ENCODE results near the gene SPOP.
"Not testable (repeated sequence)": the region's sequence is repeated elsewhere in the genome, so short reads cannot be mapped to it uniquely, and the experiment has no call there.

SPOP gene

GRCh38 chr17:49695698-49696232, 17.9 kb upstream of the SPOP start:
- DNase-seq = no peak

- DNase-seq = peak; percentile 39 to 56 (median 51)
Measured at GRCh38 chr17:49694847-49695697, 17.2 kb upstream of the SPOP start.

GRCh38 chr17:49692751-49693150, 14.9 kb upstream of the SPOP start:
- DNase-seq = no peak

- DNase-seq = no peak
Measured at GRCh38 chr17:49691677-49692191, 13.8 kb upstream of the SPOP start.

- DNase-seq = no peak
Measured at GRCh38 chr17:49691086-49691676, 13.3 kb upstream of the SPOP start.

GRCh38 chr17:49690256-49690655, 12.4 kb upstream of the SPOP start:
- DNase-seq = no peak

- no peak for DNase-seq
Measured at GRCh38 chr17:49688848-49689247, 11.0 kb upstream of the SPOP start.

- peak in 2 of 5 experiments; percentile 19 to 71 for DNase-seq
Measured at GRCh38 chr17:49687878-49688491, 10.1 kb upstream of the SPOP start.

- no peak for DNase-seq
Measured at GRCh38 chr17:49681106-49681979, 3.4 kb upstream of the SPOP start.

- DNase-seq = no peak
Measured at GRCh38 chr17:49680314-49680713, 2.4 kb upstream of the SPOP start.

- peak; percentile 91 to 97 (median 93) for DNase-seq
Measured at GRCh38 chr17:49677134-49677932, 564 bp downstream of the SPOP start.

GRCh38 chr17:49676276-49676868, 1.5 kb downstream of the SPOP start:
- DNase-seq = peak in 3 of 5 experiments; percentile 20 to 84 (median 63)

GRCh38 chr17:49674507-49674906, 3.4 kb downstream of the SPOP start:
- no peak for DNase-seq

GRCh38 chr17:49673679-49674078, 4.2 kb downstream of the SPOP start:
- not testable (repeated sequence) for DNase-seq

GRCh38 chr17:49670641-49671040, 7.3 kb downstream of the SPOP start:
- no peak for DNase-seq

- no peak for DNase-seq
Measured at GRCh38 chr17:49670002-49670401, 7.9 kb downstream of the SPOP start.

GRCh38 chr17:49667854-49668253, 10.0 kb downstream of the SPOP start:
- no peak for DNase-seq

GRCh38 chr17:49664706-49665211, 13.1 kb downstream of the SPOP start:
- DNase-seq = no peak

- no peak for DNase-seq
Measured at GRCh38 chr17:49659661-49660382, 18.1 kb downstream of the SPOP start.

GRCh38 chr17:49656247-49656646, 21.6 kb downstream of the SPOP start:
- no peak for DNase-seq
